WTC11 (cell line): ENCODE measurements around the gene APLN. TPM values are rescaled to one million over a fixed set of nuclear protein-coding genes. Genes with fewer than 3 reads are reported as not detected.

Experiments used
- ATAC-seq: fragments of 200-7000 bp; cut with Tn5 transposase; 2 replicates; pipeline ENCODE4 v1.10.0; 2021; ENCODE audit warnings: mild to moderate bottlenecking, moderate library complexity
- CTCF ChIA-PET: fragments of 300-600 bp; sonication (Branson Sonifier 250); formaldehyde crosslinking; loops from one replicate; lab custom pipeline; 2021; ENCODE audit warnings: antibody characterized with exemption; lab: Charles Lee
- POLR2A ChIA-PET: fragments of 350-600 bp; sonication (Branson Sonifier 250); formaldehyde crosslinking; loops from one replicate; lab custom pipeline; 2021; ENCODE audit warnings: antibody characterized with exemption; lab: Charles Lee
- DNase-seq: peaks from one replicate; pipeline ENCODE4 v3.0.0; 2021; ENCODE audit warnings: low spot score
- H3K27ac Mint-ChIP-seq: 2 replicates; pipeline ENCODE4 v1.8.0; 2021; ENCODE audit warnings: mixed read lengths
- H3K27me3 Mint-ChIP-seq: 2 replicates; pipeline ENCODE4 v1.8.0; 2021; ENCODE audit warnings: low read depth, mild to moderate bottlenecking, moderate library complexity, mixed read lengths
- H3K36me3 Mint-ChIP-seq: 2 replicates; pipeline ENCODE4 v1.8.0; 2021; ENCODE audit warnings: mixed read lengths
- H3K4me1 Mint-ChIP-seq: 2 replicates; pipeline ENCODE4 v1.8.0; 2022; ENCODE audit warnings: mixed read lengths
- H3K4me3 Mint-ChIP-seq: 2 replicates; pipeline ENCODE4 v1.8.0; 2021; ENCODE audit warnings: mild to moderate bottlenecking, moderate library complexity, mixed read lengths
- H3K9me3 Mint-ChIP-seq: 2 replicates; pipeline ENCODE4 v1.8.0; 2021; ENCODE audit warnings: mixed read lengths
- ESRRA ChIP-seq: sonication (generic); formaldehyde crosslinking; IDR thresholded peaks from 2 replicates; pipeline ENCODE4 v1.8.1; 2022; ENCODE audit warnings: mild to moderate bottlenecking, missing genetic modification reagents, borderline replicate concordance
- GABPB1 ChIP-seq: sonication (generic); formaldehyde crosslinking; IDR thresholded peaks from 2 replicates; pipeline ENCODE4 v1.8.1; 2023; ENCODE audit warnings: mild to moderate bottlenecking, missing genetic modification reagents
- IRF2 ChIP-seq: sonication (generic); formaldehyde crosslinking; IDR thresholded peaks from 2 replicates; pipeline ENCODE4 v1.8.0; 2022; ENCODE audit warnings: low read depth, missing genetic modification reagents, borderline replicate concordance
- MXD4 ChIP-seq: fragments of 250-450 bp; sonication (Bioruptor Pico); IDR thresholded peaks from 2 replicates; pipeline ENCODE4 v1.8.0; 2021; ENCODE audit warnings: mild to moderate bottlenecking, moderate library complexity, borderline replicate concordance
- MYBL2 ChIP-seq: sonication (generic); formaldehyde crosslinking; IDR thresholded peaks from 2 replicates; pipeline ENCODE4 v1.8.1; 2023; ENCODE audit warnings: mild to moderate bottlenecking, moderate library complexity, missing genetic modification reagents
- OVOL2 ChIP-seq: fragments of 250-450 bp; sonication (Bioruptor Pico); IDR thresholded peaks from 2 replicates; pipeline ENCODE4 v1.9.0; 2021; ENCODE audit warnings: mild to moderate bottlenecking, borderline replicate concordance
- TEAD1 ChIP-seq: sonication (generic); formaldehyde crosslinking; IDR thresholded peaks from 2 replicates; pipeline ENCODE4 v1.8.0; 2022; ENCODE audit warnings: mild to moderate bottlenecking, missing genetic modification reagents
- TEAD4 ChIP-seq: sonication (generic); formaldehyde crosslinking; IDR thresholded peaks from 2 replicates; pipeline ENCODE4 v1.8.0; 2022; ENCODE audit warnings: mild to moderate bottlenecking, missing genetic modification reagents
- ZNF219 ChIP-seq: sonication (generic); formaldehyde crosslinking; IDR thresholded peaks from 2 replicates; pipeline ENCODE4 v1.8.0; 2023; ENCODE audit warnings: missing genetic modification reagents, mild to moderate bottlenecking, borderline replicate concordance
- total RNA-seq: library from RNA; stranded (reverse); gene quantifications from 3 replicates; pipeline ENCODE4 v1.2.3, GENCODE V29; 2021
- TF ChIP-seq, protein P1 (sequence below): sonication (generic); formaldehyde crosslinking; IDR thresholded peaks from 2 replicates; pipeline ENCODE4 v1.8.0; 2023; ENCODE audit warnings: mild to moderate bottlenecking, missing genetic modification reagents
- TF ChIP-seq, protein P2 (sequence below): sonication (generic); formaldehyde crosslinking; IDR thresholded peaks from 2 replicates; pipeline ENCODE4 v1.8.1; 2023; ENCODE audit warnings: mild to moderate bottlenecking, moderate library complexity, missing genetic modification reagents
- TF ChIP-seq, protein P3 (sequence below): sonication (generic); formaldehyde crosslinking; IDR thresholded peaks from 2 replicates; pipeline ENCODE4 v1.8.1; 2022; ENCODE audit warnings: low read depth, mild to moderate bottlenecking, moderate library complexity, missing genetic modification reagents, borderline replicate concordance
- TF ChIP-seq, protein P4 (sequence below): sonication (generic); formaldehyde crosslinking; IDR thresholded peaks from 2 replicates; pipeline ENCODE4 v1.8.1; 2022; ENCODE audit warnings: mild to moderate bottlenecking, missing genetic modification reagents, moderate library complexity, borderline replicate concordance
- TF ChIP-seq, protein P5 (sequence below): fragments of 200-600 bp; IDR thresholded peaks from 2 replicates; pipeline ENCODE4 v1.8.0; 2022; ENCODE audit warnings: antibody characterized with exemption
- TF ChIP-seq, protein P6 (sequence below): sonication (generic); formaldehyde crosslinking; IDR thresholded peaks from 2 replicates; pipeline ENCODE4 v1.8.0; 2022; ENCODE audit warnings: mild to moderate bottlenecking, missing genetic modification reagents

Gene APLN
- total RNA-seq, 1 experiment from 2014 or later: 4.2 TPM

DNA sequence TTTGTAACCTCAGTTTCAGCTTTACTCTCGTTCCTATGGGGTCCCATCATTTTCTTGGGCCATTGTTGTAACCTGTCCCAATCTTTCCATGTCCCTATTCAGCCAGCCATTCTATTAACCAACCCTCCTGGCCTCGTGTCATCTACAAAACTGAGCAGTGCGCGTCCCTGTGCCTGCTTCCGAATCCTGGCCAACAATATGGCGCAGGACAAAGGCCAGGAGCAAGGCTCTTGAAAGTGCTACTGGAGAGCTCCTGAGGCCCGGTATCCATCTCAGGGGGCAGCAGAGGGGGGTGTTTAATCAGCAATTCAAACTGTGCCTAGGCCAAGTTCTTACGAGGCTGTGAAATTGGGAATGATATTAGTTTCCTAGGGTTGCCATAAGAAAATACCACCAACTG is 41.2 kb upstream of the APLN start (continued):
- TF ChIP-seq GABPB1 (CRISPR knock-in tag) (no peak), TEAD4 (CRISPR knock-in tag) (no peak), ESRRA (CRISPR knock-in tag) (no peak), TEAD1 (CRISPR knock-in tag) (no peak), ZNF219 (CRISPR knock-in tag) (no peak)
- TF ChIP-seq, protein P1, sequence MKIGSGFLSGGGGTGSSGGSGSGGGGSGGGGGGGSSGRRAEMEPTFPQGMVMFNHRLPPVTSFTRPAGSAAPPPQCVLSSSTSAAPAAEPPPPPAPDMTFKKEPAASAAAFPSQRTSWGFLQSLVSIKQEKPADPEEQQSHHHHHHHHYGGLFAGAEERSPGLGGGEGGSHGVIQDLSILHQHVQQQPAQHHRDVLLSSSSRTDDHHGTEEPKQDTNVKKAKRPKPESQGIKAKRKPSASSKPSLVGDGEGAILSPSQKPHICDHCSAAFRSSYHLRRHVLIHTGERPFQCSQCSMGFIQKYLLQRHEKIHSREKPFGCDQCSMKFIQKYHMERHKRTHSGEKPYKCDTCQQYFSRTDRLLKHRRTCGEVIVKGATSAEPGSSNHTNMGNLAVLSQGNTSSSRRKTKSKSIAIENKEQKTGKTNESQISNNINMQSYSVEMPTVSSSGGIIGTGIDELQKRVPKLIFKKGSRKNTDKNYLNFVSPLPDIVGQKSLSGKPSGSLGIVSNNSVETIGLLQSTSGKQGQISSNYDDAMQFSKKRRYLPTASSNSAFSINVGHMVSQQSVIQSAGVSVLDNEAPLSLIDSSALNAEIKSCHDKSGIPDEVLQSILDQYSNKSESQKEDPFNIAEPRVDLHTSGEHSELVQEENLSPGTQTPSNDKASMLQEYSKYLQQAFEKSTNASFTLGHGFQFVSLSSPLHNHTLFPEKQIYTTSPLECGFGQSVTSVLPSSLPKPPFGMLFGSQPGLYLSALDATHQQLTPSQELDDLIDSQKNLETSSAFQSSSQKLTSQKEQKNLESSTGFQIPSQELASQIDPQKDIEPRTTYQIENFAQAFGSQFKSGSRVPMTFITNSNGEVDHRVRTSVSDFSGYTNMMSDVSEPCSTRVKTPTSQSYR (CRISPR knock-in tag): no peak
- TF ChIP-seq, protein P2, sequence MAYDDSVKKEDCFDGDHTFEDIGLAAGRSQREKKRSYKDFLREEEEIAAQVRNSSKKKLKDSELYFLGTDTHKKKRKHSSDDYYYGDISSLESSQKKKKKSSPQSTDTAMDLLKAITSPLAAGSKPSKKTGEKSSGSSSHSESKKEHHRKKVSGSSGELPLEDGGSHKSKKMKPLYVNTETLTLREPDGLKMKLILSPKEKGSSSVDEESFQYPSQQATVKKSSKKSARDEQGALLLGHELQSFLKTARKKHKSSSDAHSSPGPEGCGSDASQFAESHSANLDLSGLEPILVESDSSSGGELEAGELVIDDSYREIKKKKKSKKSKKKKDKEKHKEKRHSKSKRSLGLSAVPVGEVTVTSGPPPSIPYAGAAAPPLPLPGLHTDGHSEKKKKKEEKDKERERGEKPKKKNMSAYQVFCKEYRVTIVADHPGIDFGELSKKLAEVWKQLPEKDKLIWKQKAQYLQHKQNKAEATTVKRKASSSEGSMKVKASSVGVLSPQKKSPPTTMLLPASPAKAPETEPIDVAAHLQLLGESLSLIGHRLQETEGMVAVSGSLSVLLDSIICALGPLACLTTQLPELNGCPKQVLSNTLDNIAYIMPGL: no peak
- TF ChIP-seq, protein P3, sequence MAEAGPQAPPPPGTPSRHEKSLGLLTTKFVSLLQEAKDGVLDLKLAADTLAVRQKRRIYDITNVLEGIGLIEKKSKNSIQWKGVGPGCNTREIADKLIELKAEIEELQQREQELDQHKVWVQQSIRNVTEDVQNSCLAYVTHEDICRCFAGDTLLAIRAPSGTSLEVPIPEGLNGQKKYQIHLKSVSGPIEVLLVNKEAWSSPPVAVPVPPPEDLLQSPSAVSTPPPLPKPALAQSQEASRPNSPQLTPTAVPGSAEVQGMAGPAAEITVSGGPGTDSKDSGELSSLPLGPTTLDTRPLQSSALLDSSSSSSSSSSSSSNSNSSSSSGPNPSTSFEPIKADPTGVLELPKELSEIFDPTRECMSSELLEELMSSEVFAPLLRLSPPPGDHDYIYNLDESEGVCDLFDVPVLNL (CRISPR knock-in tag): no peak
- TF ChIP-seq, protein P4, sequence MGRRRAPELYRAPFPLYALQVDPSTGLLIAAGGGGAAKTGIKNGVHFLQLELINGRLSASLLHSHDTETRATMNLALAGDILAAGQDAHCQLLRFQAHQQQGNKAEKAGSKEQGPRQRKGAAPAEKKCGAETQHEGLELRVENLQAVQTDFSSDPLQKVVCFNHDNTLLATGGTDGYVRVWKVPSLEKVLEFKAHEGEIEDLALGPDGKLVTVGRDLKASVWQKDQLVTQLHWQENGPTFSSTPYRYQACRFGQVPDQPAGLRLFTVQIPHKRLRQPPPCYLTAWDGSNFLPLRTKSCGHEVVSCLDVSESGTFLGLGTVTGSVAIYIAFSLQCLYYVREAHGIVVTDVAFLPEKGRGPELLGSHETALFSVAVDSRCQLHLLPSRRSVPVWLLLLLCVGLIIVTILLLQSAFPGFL (CRISPR knock-in tag): no peak

DNA sequence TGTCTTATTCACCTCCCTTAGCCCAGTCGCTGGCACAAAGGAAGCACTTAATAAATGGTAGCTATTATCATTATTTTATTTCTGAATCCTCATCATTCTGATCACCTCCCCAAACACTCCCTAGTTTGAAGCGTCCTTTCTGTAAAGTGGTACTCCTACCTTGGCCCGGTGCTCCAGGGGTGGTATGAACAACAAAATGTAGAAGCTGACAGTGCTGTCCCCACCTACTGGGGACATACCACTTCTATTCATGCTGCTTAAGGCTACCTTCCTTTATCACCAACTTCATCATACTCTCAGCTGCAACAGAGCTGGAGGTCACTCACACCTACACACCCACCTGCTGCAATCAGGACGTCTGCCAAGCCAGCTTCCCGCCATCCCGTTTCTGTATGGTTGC is 40.8 kb upstream of the APLN start:
- no peak overlapping the region for H3K4me3 Mint-ChIP-seq
- CTCF ChIA-PET: interaction anchor here (0.8 to 2.5 kb wide), 5 partner anchors 9 to 57 kb away, joined by 3 to 8 read pairs (median 4); partner anchors contain the start of gene APLN
- DNase-seq: no peak
- H3K27ac Mint-ChIP-seq: 0 out of 2 replicates have a peak overlapping the region, but pooled peaks have one; percentile 74
- H3K27me3 Mint-ChIP-seq: peaks cover 4% of the 10 kb centered on the region
- H3K9me3 Mint-ChIP-seq: peaks cover 4% of the 10 kb centered on the region; the same call in 1 of the 2 replicates
- no peaks in the 10 kb centered on the region; the same call in 1 of the 2 replicates for H3K36me3 Mint-ChIP-seq
- peaks cover 50% of the 10 kb centered on the region for H3K4me1 Mint-ChIP-seq
- no peak for ATAC-seq
- POLR2A ChIA-PET: no interaction called here
- TF ChIP-seq GABPB1 (CRISPR knock-in tag) (no peak), IRF2 (CRISPR knock-in tag) (no peak), OVOL2 (CRISPR knock-in tag) (no peak), MXD4 (CRISPR knock-in tag) (no peak), ZNF219 (CRISPR knock-in tag) (no peak), MYBL2 (CRISPR knock-in tag) (no peak)
- TF ChIP-seq, protein P2: no peak
- TF ChIP-seq, protein P4 (CRISPR knock-in tag): no peak
- TF ChIP-seq, protein P5, sequence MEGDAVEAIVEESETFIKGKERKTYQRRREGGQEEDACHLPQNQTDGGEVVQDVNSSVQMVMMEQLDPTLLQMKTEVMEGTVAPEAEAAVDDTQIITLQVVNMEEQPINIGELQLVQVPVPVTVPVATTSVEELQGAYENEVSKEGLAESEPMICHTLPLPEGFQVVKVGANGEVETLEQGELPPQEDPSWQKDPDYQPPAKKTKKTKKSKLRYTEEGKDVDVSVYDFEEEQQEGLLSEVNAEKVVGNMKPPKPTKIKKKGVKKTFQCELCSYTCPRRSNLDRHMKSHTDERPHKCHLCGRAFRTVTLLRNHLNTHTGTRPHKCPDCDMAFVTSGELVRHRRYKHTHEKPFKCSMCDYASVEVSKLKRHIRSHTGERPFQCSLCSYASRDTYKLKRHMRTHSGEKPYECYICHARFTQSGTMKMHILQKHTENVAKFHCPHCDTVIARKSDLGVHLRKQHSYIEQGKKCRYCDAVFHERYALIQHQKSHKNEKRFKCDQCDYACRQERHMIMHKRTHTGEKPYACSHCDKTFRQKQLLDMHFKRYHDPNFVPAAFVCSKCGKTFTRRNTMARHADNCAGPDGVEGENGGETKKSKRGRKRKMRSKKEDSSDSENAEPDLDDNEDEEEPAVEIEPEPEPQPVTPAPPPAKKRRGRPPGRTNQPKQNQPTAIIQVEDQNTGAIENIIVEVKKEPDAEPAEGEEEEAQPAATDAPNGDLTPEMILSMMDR: no peak
- TF ChIP-seq, protein P6, sequence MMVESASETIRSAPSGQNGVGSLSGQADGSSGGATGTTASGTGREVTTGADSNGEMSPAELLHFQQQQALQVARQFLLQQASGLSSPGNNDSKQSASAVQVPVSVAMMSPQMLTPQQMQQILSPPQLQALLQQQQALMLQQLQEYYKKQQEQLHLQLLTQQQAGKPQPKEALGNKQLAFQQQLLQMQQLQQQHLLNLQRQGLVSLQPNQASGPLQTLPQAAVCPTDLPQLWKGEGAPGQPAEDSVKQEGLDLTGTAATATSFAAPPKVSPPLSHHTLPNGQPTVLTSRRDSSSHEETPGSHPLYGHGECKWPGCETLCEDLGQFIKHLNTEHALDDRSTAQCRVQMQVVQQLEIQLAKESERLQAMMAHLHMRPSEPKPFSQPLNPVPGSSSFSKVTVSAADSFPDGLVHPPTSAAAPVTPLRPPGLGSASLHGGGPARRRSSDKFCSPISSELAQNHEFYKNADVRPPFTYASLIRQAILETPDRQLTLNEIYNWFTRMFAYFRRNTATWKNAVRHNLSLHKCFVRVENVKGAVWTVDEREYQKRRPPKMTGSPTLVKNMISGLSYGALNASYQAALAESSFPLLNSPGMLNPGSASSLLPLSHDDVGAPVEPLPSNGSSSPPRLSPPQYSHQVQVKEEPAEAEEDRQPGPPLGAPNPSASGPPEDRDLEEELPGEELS: no peak
